Endothelial cell of umbilical vein (primary cell): Measurements from ENCODE around the gene CHRNA10. TPM values are rescaled to one million over a fixed set of nuclear protein-coding genes. Genes with fewer than 3 reads are reported as not detected.
"Not testable (repeated sequence)": the region's sequence is repeated elsewhere in the genome, so short reads cannot be mapped to it uniquely, and the experiment has no call there.

Experiments
- BruUV-seq: library from RNA; stranded (reverse); fragments of 400-500 nt; replicated peaks from 2 replicates; lab custom pipeline; 2021; lab: Mats Ljungman, UMichigan
- CTCF ChIA-PET: fragments of 300-600, 350-600 bp; sonication (Branson Sonifier 250); formaldehyde crosslinking; loops from one replicate; lab custom pipeline; 2021; ENCODE audit warnings: antibody characterized with exemption, inconsistent platforms; lab: Charles Lee
- POLR2A ChIA-PET: fragments of 300-600, 350-600 bp; sonication (Branson Sonifier 250); formaldehyde crosslinking; loops from one replicate; lab custom pipeline; 2021; ENCODE audit warnings: antibody characterized with exemption, inconsistent platforms; lab: Charles Lee
- DNase-seq: peaks from one replicate; pipeline ENCODE4 v3.0.0-alpha.2; 2011; ENCODE audit warnings: low read depth, low spot score
- FAIRE-seq: peaks from 2 replicates; lab custom pipeline; 2011; peaks lifted over from hg19 to GRCh38; lab: Jason Lieb, UNC
- H2AFZ ChIP-seq: 2 replicates; pipeline ENCODE4 v1.6.0; 2012; ENCODE audit warnings: low read depth, low read length, control low read depth, inconsistent platforms
- H3K27ac ChIP-seq: 2 replicates; pipeline ENCODE4 v1.5.1; 2011; ENCODE audit warnings: low read depth, mild to moderate bottlenecking, control low read depth, low read length, moderate library complexity; ENCODE audit not compliant: insufficient read depth
- H3K27me3 ChIP-seq, 2 experiments: 2 replicates each; pipeline versions ENCODE4 v1.6.0 to v1.6.1; 2011; ENCODE audit warnings: low read length in 2 of 2, mixed read lengths in 1 of 2; ENCODE audit not compliant: control insufficient read depth in 2 of 2, insufficient read depth in 2 of 2
- H3K36me3 ChIP-seq, 2 experiments: 2 replicates in 1 of 2; 3 replicates in 1 of 2; pipeline ENCODE4 v1.5.1; 2011; ENCODE audit warnings: low read length in 2 of 2, mild to moderate bottlenecking in 1 of 2, moderate library complexity in 1 of 2; ENCODE audit not compliant: control insufficient read depth in 2 of 2, insufficient read depth in 2 of 2; ENCODE audit errors: extremely low read depth in 1 of 2
- H3K4me1 ChIP-seq: 3 replicates; pipeline ENCODE4 v1.5.1; 2011; ENCODE audit warnings: mild to moderate bottlenecking, low read length; ENCODE audit not compliant: control insufficient read depth, insufficient read depth; ENCODE audit errors: extremely low read depth
- H3K4me2 ChIP-seq: 2 replicates; pipeline ENCODE4 v1.6.1; 2011; ENCODE audit warnings: low read length, control low read depth, mixed read lengths; ENCODE audit not compliant: insufficient read depth
- H3K4me3 ChIP-seq, 3 experiments: fragments of 200-600 bp in 1 of 3; sonication (generic), shearing (Covaris generic) in 1 of 3; replicated peaks in 1 of 3; 2 replicates each; pipeline ENCODE4 v1.5.1; 2011 to 2016; ENCODE audit warnings: control low read depth in 3 of 3, low read length in 3 of 3, mild to moderate bottlenecking in 2 of 3, inconsistent platforms in 1 of 3, low read depth in 1 of 3, moderate library complexity in 1 of 3; ENCODE audit not compliant: insufficient read depth in 1 of 3
- H3K79me2 ChIP-seq: 2 replicates; pipeline ENCODE4 v1.6.0; 2012; ENCODE audit warnings: low read length, inconsistent platforms; ENCODE audit not compliant: control insufficient read depth, insufficient read depth
- H3K9ac ChIP-seq: replicated peaks from 2 replicates; pipeline ENCODE3; 2011; ENCODE audit warnings: low read length, control low read depth; ENCODE audit not compliant: insufficient read depth; ENCODE audit errors: extremely low read depth
- H3K9me1 ChIP-seq: replicated peaks from 3 replicates; pipeline ENCODE4 v1.6.0; 2011; ENCODE audit warnings: mild to moderate bottlenecking, low read length; ENCODE audit not compliant: control insufficient read depth, insufficient read depth; ENCODE audit errors: extremely low read depth
- H3K9me3 ChIP-seq: replicated peaks from 2 replicates; pipeline ENCODE4 v1.5.1; 2012; ENCODE audit warnings: low read length, inconsistent platforms; ENCODE audit not compliant: control insufficient read depth, insufficient read depth
- H4K20me1 ChIP-seq: replicated peaks from 2 replicates; pipeline ENCODE3; 2011; ENCODE audit warnings: mild to moderate bottlenecking, low read length; ENCODE audit not compliant: control insufficient read depth, insufficient read depth; ENCODE audit errors: extremely low read depth
- EZH2 ChIP-seq: IDR thresholded peaks from 2 replicates; pipeline ENCODE4 v1.6.1; 2012; ENCODE audit warnings: borderline replicate concordance, low read depth, mild to moderate bottlenecking, moderate library complexity, low read length, inconsistent platforms; ENCODE audit not compliant: severe bottlenecking
- FOS ChIP-seq: IDR thresholded peaks from 2 replicates; pipeline ENCODE4 v1.6.1; 2011; ENCODE audit warnings: mild to moderate bottlenecking, low read length, moderate library complexity, borderline replicate concordance; ENCODE audit not compliant: insufficient read depth
- GATA2 ChIP-seq: IDR thresholded peaks from 2 replicates; pipeline ENCODE4 v1.7.0; 2011; ENCODE audit warnings: low read depth, mild to moderate bottlenecking, moderate library complexity, mixed read lengths, low read length; ENCODE audit not compliant: insufficient read length, insufficient read depth
- JUN ChIP-seq: IDR thresholded peaks from 2 replicates; pipeline ENCODE4 v1.6.1; 2011; ENCODE audit warnings: borderline replicate concordance, low read depth; ENCODE audit not compliant: insufficient read length, insufficient read depth
- MYC ChIP-seq: IDR thresholded peaks from one replicate; pipeline ENCODE4 v1.6.1; 2011; ENCODE audit warnings: mild to moderate bottlenecking, low read depth, low read length
- POLR2A ChIP-seq: IDR thresholded peaks from 2 replicates; pipeline ENCODE4 v1.6.1; 2012; ENCODE audit warnings: low read depth, mild to moderate bottlenecking, control low read depth, low read length
- POLR2AphosphoS5 ChIP-seq: IDR thresholded peaks from 2 replicates; pipeline ENCODE4 v1.6.1; 2012; ENCODE audit warnings: low read depth, mild to moderate bottlenecking, control low read depth, low read length, moderate library complexity; ENCODE audit not compliant: insufficient read depth
- dilution Hi-C: fragments of 300-500 bp; cut with MboI; formaldehyde crosslinking; loops from one replicate; pipeline ENCODE4 v1.15.0; 2019; ENCODE audit warnings: low sequenced_read_pairs; ENCODE audit not compliant: extremely low pct_ligation_motif_present
- intact Hi-C: fragments of 100-400 bp; cut with micrococcal nuclease; formaldehyde crosslinking; loops from one replicate; pipeline ENCODE4 v1.10.0; 2022
- polyA plus RNA-seq, 4 experiments: library from polyadenylated mRNA; depleted of rRNA in 3 of 4; stranded (reverse) in 3 of 4; unstranded in 1 of 4; fragments of >200 nt; gene quantifications; 2 replicates each; pipeline versions ENCODE4 v1.2.1 to v1.2.3, GENCODE V29; 2011 to 2012; ENCODE audit warnings: missing spikeins in 1 of 4
- total RNA-seq: library from RNA; stranded (reverse); gene quantifications from 2 replicates; pipeline ENCODE4 v1.2.3, GENCODE V29; 2021
- TF ChIP-seq, protein P1 (sequence below), 2 donors: IDR thresholded peaks; 1 replicate in 1 of 2; 2 replicates in 1 of 2; pipeline ENCODE4 v1.5.1; 2011; ENCODE audit warnings: low read length in 2 of 2, mild to moderate bottlenecking in 2 of 2, moderate library complexity in 2 of 2, control low read depth in 1 of 2, inconsistent platforms in 1 of 2, low read depth in 1 of 2; ENCODE audit not compliant: insufficient read depth in 1 of 2; ENCODE audit errors: extremely low read depth in 1 of 2
- TF ChIP-seq, protein P2 (sequence below): IDR thresholded peaks from 2 replicates; pipeline ENCODE4 v1.6.1; 2011; ENCODE audit not compliant: insufficient read depth, insufficient read length

The CHRNA10 gene
- total and polyA plus RNA-seq, 2 donors (not counting 3 experiments of a cell fraction or from before 2014, with no cell fraction given), result 1.1 to 1.8 TPM

DNA sequence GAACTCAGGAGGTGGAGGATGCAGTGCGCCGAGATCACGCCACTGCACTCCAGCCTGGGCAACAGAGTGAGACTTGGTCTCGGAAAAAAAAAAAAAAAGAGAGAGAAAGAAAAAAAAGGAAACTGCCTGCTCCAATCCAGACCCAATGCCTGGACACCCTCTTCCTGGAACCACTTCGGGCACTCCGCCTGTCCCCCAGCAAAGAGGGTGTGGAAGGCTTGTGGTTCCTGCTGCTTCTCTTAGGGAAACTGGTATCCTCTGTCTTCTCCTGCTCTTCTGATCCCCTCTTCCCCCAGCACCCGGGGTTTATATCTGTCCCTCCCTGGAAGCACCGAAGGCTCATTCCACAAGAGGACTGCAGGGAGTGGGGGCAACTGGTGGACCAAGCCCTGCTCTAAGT lies 12.9 kb downstream of the CHRNA10 start:
- POLR2A ChIA-PET, result no interaction called here
- TF ChIP-seq EZH2 (no peak), FOS (no peak), MYC (no peak), GATA2 (no peak), POLR2AphosphoS5 (no peak), POLR2A (no peak), JUN (no peak)
- TF ChIP-seq, protein P1, sequence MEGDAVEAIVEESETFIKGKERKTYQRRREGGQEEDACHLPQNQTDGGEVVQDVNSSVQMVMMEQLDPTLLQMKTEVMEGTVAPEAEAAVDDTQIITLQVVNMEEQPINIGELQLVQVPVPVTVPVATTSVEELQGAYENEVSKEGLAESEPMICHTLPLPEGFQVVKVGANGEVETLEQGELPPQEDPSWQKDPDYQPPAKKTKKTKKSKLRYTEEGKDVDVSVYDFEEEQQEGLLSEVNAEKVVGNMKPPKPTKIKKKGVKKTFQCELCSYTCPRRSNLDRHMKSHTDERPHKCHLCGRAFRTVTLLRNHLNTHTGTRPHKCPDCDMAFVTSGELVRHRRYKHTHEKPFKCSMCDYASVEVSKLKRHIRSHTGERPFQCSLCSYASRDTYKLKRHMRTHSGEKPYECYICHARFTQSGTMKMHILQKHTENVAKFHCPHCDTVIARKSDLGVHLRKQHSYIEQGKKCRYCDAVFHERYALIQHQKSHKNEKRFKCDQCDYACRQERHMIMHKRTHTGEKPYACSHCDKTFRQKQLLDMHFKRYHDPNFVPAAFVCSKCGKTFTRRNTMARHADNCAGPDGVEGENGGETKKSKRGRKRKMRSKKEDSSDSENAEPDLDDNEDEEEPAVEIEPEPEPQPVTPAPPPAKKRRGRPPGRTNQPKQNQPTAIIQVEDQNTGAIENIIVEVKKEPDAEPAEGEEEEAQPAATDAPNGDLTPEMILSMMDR (IDR thresholded peaks at IDR 0.05; ENCODE audit: extremely low read depth in 1 of 2, insufficient read depth in 1 of 2, low read depth in 1 of 2, low read length in 2 of 2), result no peak
- TF ChIP-seq, protein P2, sequence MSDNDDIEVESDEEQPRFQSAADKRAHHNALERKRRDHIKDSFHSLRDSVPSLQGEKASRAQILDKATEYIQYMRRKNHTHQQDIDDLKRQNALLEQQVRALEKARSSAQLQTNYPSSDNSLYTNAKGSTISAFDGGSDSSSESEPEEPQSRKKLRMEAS, result no peak
- no peaks in the 10 kb centered on the region for H4K20me1 ChIP-seq
- no peaks in the 10 kb centered on the region for H3K9me1 ChIP-seq
- CTCF ChIA-PET, result no interaction called here
- dilution Hi-C loops (no loop called here), intact Hi-C loops (no loop called here)
- no peak for DNase-seq
- peaks cover 6% of the 10 kb centered on the region in 2 experiments for H3K27me3 ChIP-seq
- no peak overlapping the region for H3K4me3 ChIP-seq
- H3K9ac ChIP-seq, result no peak overlapping the region
- no peaks in the 10 kb centered on the region for H3K79me2 ChIP-seq
- H3K9me3 ChIP-seq, result no peaks in the 10 kb centered on the region
- H3K36me3 ChIP-seq, result no peaks in the 10 kb centered on the region
- H2AFZ ChIP-seq, result no peak overlapping the region
- no peaks in the 10 kb centered on the region for H3K4me1 ChIP-seq
- FAIRE-seq, result no peak
- no peak overlapping the region for H3K27ac ChIP-seq
- no TSS peak for BruUV-seq
- H3K4me2 ChIP-seq, result no peak overlapping the region

DNA sequence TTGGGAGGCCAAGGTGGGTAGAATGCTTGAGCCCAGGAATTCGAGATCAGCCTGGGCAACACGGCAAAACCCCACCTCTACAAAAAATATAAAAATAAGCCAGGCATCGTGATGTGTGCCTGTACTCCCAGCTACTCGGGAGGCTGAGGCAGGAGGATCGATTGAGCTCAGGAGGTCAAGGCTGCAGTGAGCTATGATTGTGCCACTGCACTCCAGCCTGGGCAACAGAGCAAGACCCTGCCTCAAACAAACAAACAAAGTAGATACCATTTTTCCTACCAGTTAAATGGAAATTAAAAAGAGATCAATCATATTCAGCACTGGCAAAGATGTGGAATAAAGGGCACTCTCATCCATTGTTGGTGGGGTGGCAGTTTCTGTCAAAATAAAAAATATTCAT lies 13.9 kb downstream of the CHRNA10 start:
- POLR2A ChIA-PET, H3K4me3 ChIP-seq, H3K9ac ChIP-seq, H3K27me3 ChIP-seq, H4K20me1 ChIP-seq, H2AFZ ChIP-seq, BruUV-seq, H3K36me3 ChIP-seq, H3K9me1 ChIP-seq, intact Hi-C loops, FAIRE-seq, H3K27ac ChIP-seq, CTCF ChIA-PET, H3K4me1 ChIP-seq, H3K9me3 ChIP-seq, H3K79me2 ChIP-seq, DNase-seq, H3K4me2 ChIP-seq, dilution Hi-C loops: not testable (repeated sequence)
